K562 (cell line): ENCODE data around the gene UBA3. TPM values are rescaled to one million over a fixed set of nuclear protein-coding genes. Genes with fewer than 3 reads are reported as not detected.

Source experiments
- ASH1L ChIP-seq: fragments of 450-650 bp; IDR thresholded peaks from 2 replicates; pipeline ENCODE4 v1.6.1; 2018; ENCODE audit warnings: borderline replicate concordance, mild to moderate bottlenecking, low read depth; ENCODE audit not compliant: partially characterized antibody
- CBFA2T2 ChIP-seq: fragments of 450-650 bp; conservative IDR thresholded peaks from 2 replicates; pipeline ENCODE4 v1.6.1; 2017; ENCODE audit warnings: mild to moderate bottlenecking
- CBX8 ChIP-seq: fragments of 200-600 bp; sonication (generic); IDR thresholded peaks from 2 replicates; pipeline ENCODE4 v1.6.1; 2012; ENCODE audit warnings: borderline replicate concordance, mixed run types, low read depth, mild to moderate bottlenecking, moderate library complexity, mixed read lengths, low read length, control low read depth, inconsistent platforms; ENCODE audit not compliant: poor library complexity, severe bottlenecking; ENCODE audit errors: extremely low read depth
- CEBPG ChIP-seq, 3 experiments: fragments of 200-800 bp in 1 of 3; sonication (Bioruptor generic) in 1 of 3; sonication (generic) in 1 of 3; formaldehyde crosslinking in 1 of 3; IDR thresholded peaks in 2 of 3; conservative IDR thresholded peaks in 1 of 3; 2 replicates each; pipeline versions ENCODE4 v1.6.1 to v1.8.0; 2016 to 2022; ENCODE audit warnings: missing compliant biosample characterization in 2 of 3, missing genetic modification characterization in 2 of 3, mild to moderate bottlenecking in 1 of 3, missing genetic modification reagents in 1 of 3
- DPF2 ChIP-seq: fragments of 450-650 bp; IDR thresholded peaks from 2 replicates; pipeline ENCODE4 v1.6.1; 2016
- EGR1 ChIP-seq: fragments of 450-650 bp; conservative IDR thresholded peaks from 2 replicates; pipeline ENCODE4 v1.6.1; 2017; ENCODE audit warnings: mild to moderate bottlenecking
- ELK1 ChIP-seq: sonication (generic); formaldehyde crosslinking; IDR thresholded peaks from 2 replicates; pipeline ENCODE4 v1.8.1; 2022; ENCODE audit warnings: missing genetic modification reagents
- FIP1L1 ChIP-seq: fragments of 200-400 bp; formaldehyde crosslinking; IDR thresholded peaks from 2 replicates; pipeline ENCODE4 v1.6.1; 2018; ENCODE audit warnings: mild to moderate bottlenecking, low read depth, low read length; ENCODE audit not compliant: poor library complexity, severe bottlenecking
- HMGN3 ChIP-seq: IDR thresholded peaks from 2 replicates; pipeline ENCODE4 v1.6.1; 2011; ENCODE audit warnings: borderline replicate concordance, low read depth, mild to moderate bottlenecking, mixed read lengths, low read length; ENCODE audit not compliant: insufficient read length; ENCODE audit errors: extremely low read depth
- HNRNPK ChIP-seq: fragments of 200-400 bp; formaldehyde crosslinking; IDR thresholded peaks from one replicate; pipeline ENCODE4 v1.6.1; 2018; ENCODE audit warnings: mild to moderate bottlenecking, low read depth, low read length; ENCODE audit not compliant: poor library complexity, severe bottlenecking
- JUN ChIP-seq, 2 experiments: sonication (generic) in 1 of 2; formaldehyde crosslinking in 1 of 2; IDR thresholded peaks; 2 replicates each; pipeline versions ENCODE4 v1.6.1 to v1.8.0; 2012 to 2022; ENCODE audit warnings: borderline replicate concordance in 2 of 2, mild to moderate bottlenecking in 2 of 2, improper control_type of control experiment in 1 of 2, low read depth in 1 of 2, low read length in 1 of 2, missing genetic modification reagents in 1 of 2
- MEF2D ChIP-seq: conservative IDR thresholded peaks from 2 replicates; pipeline ENCODE4 v1.6.1; 2016; ENCODE audit warnings: low read depth, missing genetic modification characterization, missing compliant biosample characterization
- NR2C2 ChIP-seq, 2 experiments: fragments of 200-800 bp in 1 of 2; sonication (Bioruptor generic) in 1 of 2; sonication (generic) in 1 of 2; formaldehyde crosslinking in 1 of 2; IDR thresholded peaks; 2 replicates each; pipeline versions ENCODE4 v1.6.1 to v1.8.0; 2016 to 2022; ENCODE audit warnings: mild to moderate bottlenecking in 1 of 2, missing compliant biosample characterization in 1 of 2, missing genetic modification characterization in 1 of 2, missing genetic modification reagents in 1 of 2
- OTX1 ChIP-seq: fragments of 450-650 bp; formaldehyde crosslinking; IDR thresholded peaks from 2 replicates; pipeline ENCODE4 v1.4.0; 2022; ENCODE audit warnings: mild to moderate bottlenecking
- PHB ChIP-seq: fragments of 250-450 bp; sonication (Bioruptor Pico); IDR thresholded peaks from 2 replicates; pipeline ENCODE4 v1.5.0; 2021
- RAD21 ChIP-seq, 2 experiments: fragments of 250-450 bp in 1 of 2; fragments of 450-650 bp in 1 of 2; sonication (Bioruptor Pico) in 1 of 2; formaldehyde crosslinking in 1 of 2; IDR thresholded peaks in 1 of 2; conservative IDR thresholded peaks in 1 of 2; 2 replicates each; pipeline versions ENCODE4 v1.4.0 to v1.8.0; 2020 to 2022; ENCODE audit warnings: mild to moderate bottlenecking in 2 of 2, moderate library complexity in 1 of 2
- RBM25 ChIP-seq: fragments of 200-400 bp; formaldehyde crosslinking; IDR thresholded peaks from 2 replicates; pipeline ENCODE4 v1.6.1; 2018; ENCODE audit warnings: low read length, low read depth, moderate library complexity; ENCODE audit not compliant: severe bottlenecking
- SMARCC2 ChIP-seq: fragments of 450-650 bp; IDR thresholded peaks from 2 replicates; pipeline ENCODE4 v1.6.1; 2017; ENCODE audit warnings: antibody characterized with exemption, moderate library complexity, mild to moderate bottlenecking, low read depth
- SMARCE1 ChIP-seq: fragments of 450-650 bp; IDR thresholded peaks from 2 replicates; pipeline ENCODE4 v1.7.1; 2016; ENCODE audit warnings: mild to moderate bottlenecking
- ZFPM2 ChIP-seq: fragments of 250-450 bp; sonication (Bioruptor Pico); IDR thresholded peaks from 2 replicates; pipeline ENCODE4 v1.5.1; 2022; ENCODE audit warnings: mild to moderate bottlenecking
- ZNF134 ChIP-seq: fragments of 250-450 bp; sonication (Bioruptor Pico); conservative IDR thresholded peaks from 2 replicates; pipeline ENCODE4 v1.4.0; 2020
- ZNF780A ChIP-seq: fragments of 250-450 bp; sonication (Bioruptor Pico); IDR thresholded peaks from 2 replicates; pipeline ENCODE4 v1.5.0; 2021; ENCODE audit warnings: mild to moderate bottlenecking
- polyA plus RNA-seq, 8 experiments: library from polyadenylated mRNA; depleted of rRNA in 4 of 8; stranded (reverse) in 5 of 8; unstranded in 3 of 8; fragments of >200 nt; fragmentation: Nextera tagmentation in 2 of 8; fragmentation: Illumina TruSeq in 1 of 8; extraction: Ambion mirVana in 2 of 8; extraction: Trizol in 1 of 8; gene quantifications; 2 replicates each; pipeline versions ENCODE4 v1.2.1 to v1.2.3, GENCODE V29; 2011 to 2014; ENCODE audit warnings: inconsistent platforms in 1 of 8, missing spikeins in 1 of 8
- total RNA-seq, 7 experiments: library from RNA; depleted of rRNA in 6 of 7; stranded (reverse); fragments of >200 nt in 6 of 7; fragmentation: Illumina TruSeq in 2 of 7; extraction: Trizol in 2 of 7; gene quantifications; 2 replicates each; pipeline versions ENCODE4 v1.2.1 to v1.2.3, GENCODE V29; 2011 to 2021; ENCODE audit warnings: low replicate concordance in 1 of 7

UBA3 gene
- total and polyA plus RNA-seq, 9 of the 15 experiments (the other 6 are each of a cell fraction or from before 2014, with no cell fraction given), result 23.2 to 80.0 (median 38.6) TPM

GRCh38 chr3:69013253-69014021 lies 66.7 kb downstream of the UBA3 start, which contains the start of gene EOGT (continued):
- TF ChIP-seq ELK1 (CRISPR knock-in tag), result no peak
- TF ChIP-seq RBM25, result no peak
- TF ChIP-seq RAD21 (CRISPR knock-in tag; conservative IDR thresholded peaks at IDR 0.05 in 1 of 2, IDR thresholded peaks at IDR 0.05 in 1 of 2), result peak; percentile 20 to 23; a peak in 3 of 4 replicates
- peak; percentile 86 for TF ChIP-seq EGR1
- TF ChIP-seq HNRNPK, result no peak
- TF ChIP-seq CBFA2T2, result no peak
- TF ChIP-seq PHB (CRISPR knock-in tag), result peak; percentile 77; the same call in 1 of the 2 replicates
- no peak for TF ChIP-seq CEBPG (CRISPR knock-in tag; IDR thresholded peaks at IDR 0.05)
- TF ChIP-seq CEBPG (tag; conservative IDR thresholded peaks at IDR 0.05 in 1 of 2, IDR thresholded peaks at IDR 0.05 in 1 of 2), result no peak
- peak; percentile 63 for TF ChIP-seq FIP1L1
- peak; percentile 72 for TF ChIP-seq HMGN3
- TF ChIP-seq ZNF134 (CRISPR knock-in tag), result no peak
- TF ChIP-seq SMARCE1, result no peak
- no peak for TF ChIP-seq OTX1 (CRISPR knock-in tag)
- no peak for TF ChIP-seq ZNF780A (CRISPR knock-in tag)
- TF ChIP-seq ASH1L, result no peak
- no peak for TF ChIP-seq JUN (IDR thresholded peaks at IDR 0.05; ENCODE audit: borderline replicate concordance, low read depth, low read length)
- TF ChIP-seq JUN (CRISPR knock-in tag; IDR thresholded peaks at IDR 0.05; ENCODE audit: borderline replicate concordance), result no peak
- no peak for TF ChIP-seq MEF2D
- no peak for TF ChIP-seq DPF2
- TF ChIP-seq CBX8, result no peak
- no peak for TF ChIP-seq NR2C2 (CRISPR knock-in tag; IDR thresholded peaks at IDR 0.05)
- no peak for TF ChIP-seq NR2C2 (tag; IDR thresholded peaks at IDR 0.05)
- TF ChIP-seq SMARCC2, result no peak
- TF ChIP-seq ZFPM2 (CRISPR knock-in tag), result no peak
